Measurements from ENCODE around the gene IGDCC3. TPM values are rescaled to one million over a fixed set of nuclear protein-coding genes. Genes with fewer than 3 reads are reported as not detected.

Gene IGDCC3
- total RNA-seq, 1 donor from 2014 or later: not detected

- no peak for DNase-seq (ENCODE audit: low read depth, low spot score)
Measured at GRCh38 chr15:65298731-65299130, 79.1 kb downstream of the IGDCC3 start.

- no peak for DNase-seq (ENCODE audit: low read depth, low spot score)
Measured at GRCh38 chr15:65292938-65293518, 84.8 kb downstream of the IGDCC3 start.

- no peak for DNase-seq (ENCODE audit: low read depth, low spot score)
Measured at GRCh38 chr15:65290228-65290627, 87.6 kb downstream of the IGDCC3 start.

GRCh38 chr15:65289261-65289854 is 88.4 kb downstream of the IGDCC3 start:
- DNase-seq (ENCODE audit: low read depth, low spot score): no peak

- DNase-seq (ENCODE audit: low read depth, low spot score): no peak
Measured at GRCh38 chr15:65287520-65287855, 90.3 kb downstream of the IGDCC3 start.

- DNase-seq (ENCODE audit: low read depth, low spot score): no peak
Measured at GRCh38 chr15:65286704-65287519, 90.9 kb downstream of the IGDCC3 start, which contains the start of gene PARP16. Gene PARP16 (minus strand): TSS chr15:65286883. CDS start chr15:65286426, 457 bp downstream.

GRCh38 chr15:65286069-65286703 is 91.6 kb downstream of the IGDCC3 start:
- DNase-seq (ENCODE audit: low read depth, low spot score): no peak

GRCh38 chr15:65285291-65286068 is 92.3 kb downstream of the IGDCC3 start:
- no peak for DNase-seq (ENCODE audit: low read depth, low spot score)

- DNase-seq (ENCODE audit: low read depth, low spot score): no peak
Measured at GRCh38 chr15:65278480-65278879, 99.3 kb downstream of the IGDCC3 start.

Other genes starting within 250 kb of the IGDCC3 start
- 16.6 and 17.3 TPM in 2 replicates for gene PDCD7, start 244.2 kb downstream of the IGDCC3 start, total RNA-seq
- 45.5 and 48.4 TPM in 2 replicates for gene CLPX, start 192.7 kb downstream of the IGDCC3 start, total RNA-seq
- gene CILP, start 166.5 kb downstream of the IGDCC3 start, total RNA-seq: not detected in 2 replicates
- gene PARP16, start 91.1 kb downstream of the IGDCC3 start, total RNA-seq: 1.8 and 2.1 TPM in 2 replicates
- gene RNU5A-1, start 82.0 kb downstream of the IGDCC3 start, total RNA-seq: not detected in 2 replicates
- not detected in 2 replicates for gene RNU5B-1, start 73.3 kb downstream of the IGDCC3 start, total RNA-seq
- under 0.01 TPM in 1 of 2 replicates, not detected in the other for gene IGDCC4, start 44.9 kb upstream of the IGDCC3 start, total RNA-seq
- gene DPP8, start 139.7 kb upstream of the IGDCC3 start, total RNA-seq: 53.8 and 62.8 TPM in 2 replicates
- 88.2 and 91.2 TPM in 2 replicates for gene HACD3, start 152.5 kb upstream of the IGDCC3 start, total RNA-seq
- gene INTS14, start 233.1 kb upstream of the IGDCC3 start, total RNA-seq: 32.2 and 43.5 TPM in 2 replicates
- 2.7 and 4.4 TPM in 2 replicates for gene SLC24A1, start 243.9 kb upstream of the IGDCC3 start, total RNA-seq